Chondrocyte (in vitro differentiated cells): ENCODE data around the gene TULP4. TPM values are rescaled to one million over a fixed set of nuclear protein-coding genes. Genes with fewer than 3 reads are reported as not detected.

ENCODE experiments used
- DNase-seq: peaks from one replicate; pipeline ENCODE4 v3.0.0; 2021; ENCODE audit warnings: mixed read lengths, low spot score
- H3K27ac Mint-ChIP-seq: one replicate; pipeline ENCODE4 v1.8.0; 2021; ENCODE audit warnings: mild to moderate bottlenecking, moderate library complexity, mixed read lengths; ENCODE audit not compliant: unreplicated experiment
- H3K27me3 Mint-ChIP-seq: 2 replicates; pipeline ENCODE4 v1.8.0; 2021; ENCODE audit warnings: low read depth, mixed read lengths
- H3K36me3 Mint-ChIP-seq: 2 replicates; pipeline ENCODE4 v1.8.0; 2021; ENCODE audit warnings: low read depth, mixed read lengths
- H3K4me1 Mint-ChIP-seq: 2 replicates; pipeline ENCODE4 v1.8.0; 2021; ENCODE audit warnings: low read depth, mild to moderate bottlenecking, mixed read lengths
- H3K4me3 Mint-ChIP-seq: one replicate; pipeline ENCODE4 v1.8.0; 2021; ENCODE audit warnings: mild to moderate bottlenecking, moderate library complexity, mixed read lengths; ENCODE audit not compliant: unreplicated experiment
- H3K9me3 Mint-ChIP-seq: 2 replicates; pipeline ENCODE4 v1.8.0; 2021; ENCODE audit warnings: low read depth, mixed read lengths
- CTCF ChIP-seq: fragments of 200-600 bp; sonication (generic); IDR thresholded peaks from 2 replicates; pipeline ENCODE4 v1.5.0; 2021; ENCODE audit warnings: antibody characterized with exemption, mild to moderate bottlenecking, moderate library complexity
- total RNA-seq: library from RNA; stranded (reverse); gene quantifications from 3 replicates; pipeline ENCODE4 v1.2.1, GENCODE V29; 2021

TULP4 gene
- total RNA-seq, 1 donor from 2014 or later, result 97.7 TPM

GRCh38 chr6:158512809-158513208 is 200.5 kb downstream of the TULP4 start:
- no peaks in the 10 kb centered on the region for H3K9me3 Mint-ChIP-seq
- TF ChIP-seq CTCF, result no peak
- peaks cover 4% of the 10 kb centered on the region for H3K4me1 Mint-ChIP-seq
- peaks cover 14% of the 10 kb centered on the region for H3K36me3 Mint-ChIP-seq
- no peak overlapping the region for H3K4me3 Mint-ChIP-seq
- DNase-seq, result no peak
- no peaks in the 10 kb centered on the region for H3K27me3 Mint-ChIP-seq
- H3K27ac Mint-ChIP-seq, result no peak overlapping the region

GRCh38 chr6:158514176-158514575 is 201.9 kb downstream of the TULP4 start:
- no peaks in the 10 kb centered on the region for H3K27me3 Mint-ChIP-seq
- no peak for TF ChIP-seq CTCF
- no peak overlapping the region for H3K4me3 Mint-ChIP-seq
- H3K36me3 Mint-ChIP-seq, result peaks cover 13% of the 10 kb centered on the region
- no peak for DNase-seq
- H3K27ac Mint-ChIP-seq, result no peak overlapping the region
- H3K4me1 Mint-ChIP-seq, result peaks cover 12% of the 10 kb centered on the region
- no peaks in the 10 kb centered on the region for H3K9me3 Mint-ChIP-seq

GRCh38 chr6:158514991-158515390 is 202.7 kb downstream of the TULP4 start:
- H3K36me3 Mint-ChIP-seq, result peaks cover 13% of the 10 kb centered on the region
- DNase-seq, result no peak
- no peak for TF ChIP-seq CTCF
- peaks cover 12% of the 10 kb centered on the region for H3K4me1 Mint-ChIP-seq
- no peaks in the 10 kb centered on the region for H3K27me3 Mint-ChIP-seq
- H3K9me3 Mint-ChIP-seq, result no peaks in the 10 kb centered on the region
- H3K4me3 Mint-ChIP-seq, result no peak overlapping the region
- no peak overlapping the region for H3K27ac Mint-ChIP-seq

- peaks cover 12% of the 10 kb centered on the region for H3K4me1 Mint-ChIP-seq
- no peak overlapping the region for H3K27ac Mint-ChIP-seq
- DNase-seq, result no peak
These were observed 203.8 kb downstream of the TULP4 start for GRCh38 chr6:158516098-158516497.

GRCh38 chr6:158517038-158517437 is 204.8 kb downstream of the TULP4 start:
- Mint-ChIP-seq H3K9me3 (no peaks in the 10 kb centered on the region), H3K27ac (no peak overlapping the region), H3K4me1 (peaks cover 12% of the 10 kb centered on the region), H3K4me3 (no peak overlapping the region), H3K27me3 (no peaks in the 10 kb centered on the region), H3K36me3 (peaks cover 5% of the 10 kb centered on the region)
- DNase-seq, result no peak
- no peak for TF ChIP-seq CTCF

More at GRCh38 chr6:158516098-158516497, 203.8 kb downstream of the TULP4 start:
- no peak overlapping the region for H3K4me3 Mint-ChIP-seq
- TF ChIP-seq CTCF, result no peak
- no peaks in the 10 kb centered on the region for H3K9me3 Mint-ChIP-seq
- H3K27me3 Mint-ChIP-seq, result no peaks in the 10 kb centered on the region
- H3K36me3 Mint-ChIP-seq, result peaks cover 10% of the 10 kb centered on the region
